Measurements from ENCODE around the gene GINS1. TPM values are rescaled to one million over a fixed set of nuclear protein-coding genes. Genes with fewer than 3 reads are reported as not detected.

Gene GINS1
- total RNA-seq, 4 donors from 2014 or later, result 0.44 to 1.5 (median 0.89) TPM; not detected in 1

GRCh38 chr20:25461786-25462545, 54.5 kb downstream of the GINS1 start:
- H3K4me3 ChIP-seq (replicated peaks in 1 of 3), result no peak overlapping the region
- no peaks in the 10 kb centered on the region for H3K4me1 ChIP-seq
- H3K27me3 ChIP-seq, result no peaks in the 10 kb centered on the region
- no peak for DNase-seq
- TF ChIP-seq POLR2A (IDR thresholded peaks at IDR 0.05), result no peak
- TF ChIP-seq CTCF (IDR thresholded peaks at IDR 0.05), result no peak
- peaks cover 8 to 21% of the 10 kb centered on the region in 2 donors for H3K36me3 ChIP-seq
- intact Hi-C loops (cut with DNase I), result no loop called here
- 79 to 93% methylated on average over 18 of the region's 18 CpGs for WGBS, 2 donors
- no peak overlapping the region for H3K27ac ChIP-seq
- no peaks in the 10 kb centered on the region for H3K9me3 ChIP-seq

- H3K27me3 ChIP-seq, result no peaks in the 10 kb centered on the region
- peaks cover 8 to 24% of the 10 kb centered on the region in 2 donors for H3K36me3 ChIP-seq
- H3K4me1 ChIP-seq, result no peaks in the 10 kb centered on the region
- no peak overlapping the region for H3K4me3 ChIP-seq (replicated peaks in 1 of 3)
- H3K27ac ChIP-seq, result no peak overlapping the region
- DNase-seq, result no peak
- intact Hi-C loops (cut with DNase I), result no loop called here
- H3K9me3 ChIP-seq, result no peaks in the 10 kb centered on the region
- WGBS, 2 donors, result 79 to 85% methylated on average over 13 of the region's 13 CpGs
- TF ChIP-seq POLR2A (IDR thresholded peaks at IDR 0.05) (no peak), CTCF (IDR thresholded peaks at IDR 0.05) (no peak)
These were observed 57.2 kb downstream of the GINS1 start for GRCh38 chr20:25464501-25465242.

- H3K27me3 ChIP-seq, result no peaks in the 10 kb centered on the region
- no peak overlapping the region for H3K4me3 ChIP-seq (replicated peaks in 1 of 3)
- no peak for TF ChIP-seq POLR2A (IDR thresholded peaks at IDR 0.05)
- no peak for TF ChIP-seq CTCF (IDR thresholded peaks at IDR 0.05)
- intact Hi-C loops (cut with DNase I), result no loop called here
- H3K4me1 ChIP-seq, result no peaks in the 10 kb centered on the region
- H3K9me3 ChIP-seq, result no peaks in the 10 kb centered on the region
- no peak for DNase-seq
- peaks cover 8 to 24% of the 10 kb centered on the region in 2 donors for H3K36me3 ChIP-seq
- 82 to 83% methylated on average over 9 to 15 of the region's 15 CpGs for WGBS, 2 donors
- H3K27ac ChIP-seq, result no peak overlapping the region
These were observed 58.0 kb downstream of the GINS1 start for GRCh38 chr20:25465243-25466135.

- H3K4me3 ChIP-seq (replicated peaks in 1 of 3), result no peak overlapping the region
- H3K36me3 ChIP-seq, result peaks cover 4 to 18% of the 10 kb centered on the region in 2 donors
- 93% methylated on average over 4 of the region's 7 CpGs for WGBS, 2 donors
- H3K27me3 ChIP-seq, result no peaks in the 10 kb centered on the region
- TF ChIP-seq CTCF (IDR thresholded peaks at IDR 0.05), result no peak
- H3K4me1 ChIP-seq, result no peaks in the 10 kb centered on the region
- intact Hi-C loops (cut with DNase I), result no loop called here
- DNase-seq, result no peak
- H3K9me3 ChIP-seq, result no peaks in the 10 kb centered on the region
- no peak overlapping the region for H3K27ac ChIP-seq
These were observed 59.4 kb downstream of the GINS1 start for GRCh38 chr20:25466846-25467245.
